Kidney (tissue), 14 donors: ENCODE data around the gene BEST1. TPM values are rescaled to one million over a fixed set of nuclear protein-coding genes. Genes with fewer than 3 reads are reported as not detected.

Experiments used
- DNase-seq, 5 donors: peaks; one replicate each; pipeline ENCODE4 v3.0.0-alpha.2; 2013 to 2020
- FAIRE-seq: peaks from 2 replicates; lab custom pipeline; 2012; peaks lifted over from hg19 to GRCh38; lab: Jason Lieb, UNC
- H3K27ac ChIP-seq, 2 donors: one replicate each; pipeline ENCODE4 v1.7.0; 2013; ENCODE audit warnings: low read depth in 2 of 2, low read length in 2 of 2, inconsistent platforms in 1 of 2
- H3K27me3 ChIP-seq: one replicate; pipeline ENCODE4 v1.7.1; 2013; ENCODE audit warnings: low read length, inconsistent platforms; ENCODE audit not compliant: control insufficient read depth, insufficient read depth
- H3K36me3 ChIP-seq, 3 donors: one replicate each; pipeline versions ENCODE4 v1.7.0 to v1.7.1; 2013; ENCODE audit warnings: low read length in 3 of 3, control low read depth in 1 of 3, inconsistent platforms in 1 of 3; ENCODE audit not compliant: insufficient read depth in 3 of 3, control insufficient read depth in 2 of 3
- H3K4me1 ChIP-seq, 3 donors: one replicate each; pipeline versions ENCODE4 v1.7.0 to v1.7.1; 2013; ENCODE audit warnings: low read length in 3 of 3, inconsistent platforms in 1 of 3, low read depth in 1 of 3; ENCODE audit not compliant: control insufficient read depth in 2 of 3, insufficient read depth in 2 of 3
- H3K4me3 ChIP-seq, 3 donors: one replicate each; pipeline versions ENCODE4 v1.7.0 to v1.8.1; 2013; ENCODE audit warnings: low read length in 3 of 3, control low read depth in 1 of 3, inconsistent platforms in 1 of 3
- H3K9ac ChIP-seq, 3 donors: one replicate each; pipeline versions ENCODE4 v1.7.0 to v1.7.1; 2013; ENCODE audit warnings: low read length in 3 of 3, control low read depth in 1 of 3, inconsistent platforms in 1 of 3
- H3K9me3 ChIP-seq, 3 donors: one replicate each; pipeline versions ENCODE4 v1.7.0 to v1.7.1; 2013; ENCODE audit warnings: low read length in 3 of 3, control low read depth in 1 of 3, inconsistent platforms in 1 of 3; ENCODE audit not compliant: control insufficient read depth in 2 of 3, insufficient read depth in 1 of 3
- CTCF ChIP-seq: IDR thresholded peaks from 3 replicates; pipeline ENCODE4 v1.5.1; 2012; ENCODE audit warnings: mild to moderate bottlenecking, moderate library complexity, borderline replicate concordance; ENCODE audit not compliant: insufficient read depth; ENCODE audit errors: extremely low read depth
- intact Hi-C: fragments of 100-400 bp; cut with DNase I; formaldehyde crosslinking; loops from one replicate; pipeline ENCODE4 v1.11.1; 2022
- polyA plus RNA-seq: library from polyadenylated mRNA; stranded (reverse); fragments of 350-450 nt; fragmentation: Illumina TruSeq; extraction: RNeasy Lipid Tissue Mini Kit (QIAGEN cat#74804); gene quantifications from one replicate; pipeline ENCODE4 v1.2.3, GENCODE V29; 2014; ENCODE audit warnings: low read depth, low replicate concordance; ENCODE audit not compliant: insufficient read depth
- total RNA-seq: library from RNA; stranded (reverse); fragmentation: NEBNext Ultra II Directional; extraction: Animal tissue kit (Norgen Biotek cat#: 25700); gene quantifications from one replicate; pipeline ENCODE4 v1.2.1, GENCODE V29; 2021
- donor health status: control.
- donor health status: control.
- donor health status: control.
- donor health status: control.
- donor health status: control.
- donor health status: DM: yes; HTN: yes; CAD: no.
- donor health status: Normal renal cell carcinoma (clear cell type).

Gene BEST1
- total and polyA plus RNA-seq, 2 donors from 2014 or later, result 0.62 to 7.1 TPM

- peaks cover 0 to 5% (median 0%) of the 10 kb centered on the region in 3 donors for H3K4me1 ChIP-seq
- intact Hi-C loops, result no loop called here
- peak overlapping the region; percentile 22 to 33 for H3K27ac ChIP-seq
- H3K4me3 ChIP-seq, result no peak overlapping the region
- no peaks in the 10 kb centered on the region for H3K27me3 ChIP-seq
- H3K36me3 ChIP-seq, result no peaks in the 10 kb centered on the region
- DNase-seq (peak in 1 of 5 donors; percentile 48), FAIRE-seq (no peak)
- H3K9me3 ChIP-seq, result no peaks in the 10 kb centered on the region
- H3K9ac ChIP-seq, result peak overlapping the region in 1 of 3 donors; percentile 19
- no peak for TF ChIP-seq CTCF
Measured at GRCh38 chr11:61954106-61954850, 4.1 kb downstream of the BEST1 start.

- intact Hi-C loops, result no loop called here
- Histone ChIP-seq H3K27ac (peak overlapping the region; percentile 22 to 72), H3K4me1 (peaks cover 0 to 5% (median 0%) of the 10 kb centered on the region in 3 donors), H3K27me3 (no peaks in the 10 kb centered on the region), H3K36me3 (no peaks in the 10 kb centered on the region), H3K9me3 (no peaks in the 10 kb centered on the region), H3K4me3 (peak overlapping the region in 1 of 3 donors; percentile 41), H3K9ac (peak overlapping the region in 1 of 3 donors; percentile 26)
- peak; percentile 63 to 90 (median 75) for DNase-seq
- peak; percentile 17 for TF ChIP-seq CTCF
- FAIRE-seq, result no peak
Measured at GRCh38 chr11:61954851-61955421, 4.8 kb downstream of the BEST1 start.

GRCh38 chr11:61955422-61956135, 5.4 kb downstream of the BEST1 start:
- DNase-seq (peak; percentile 44 to 85 (median 59)), FAIRE-seq (no peak)
- no peaks in the 10 kb centered on the region for H3K9me3 ChIP-seq
- intact Hi-C loops, result no loop called here
- H3K4me3 ChIP-seq, result peak overlapping the region in 1 of 3 donors; percentile 41
- H3K27ac ChIP-seq, result peak overlapping the region in 1 of 2 donors; percentile 72
- no peak for TF ChIP-seq CTCF
- no peaks in the 10 kb centered on the region for H3K36me3 ChIP-seq
- H3K9ac ChIP-seq, result peak overlapping the region in 1 of 3 donors; percentile 26
- no peaks in the 10 kb centered on the region for H3K27me3 ChIP-seq
- peaks cover 0 to 5% (median 0%) of the 10 kb centered on the region in 3 donors for H3K4me1 ChIP-seq
